ENCODE measurements around the gene SYTL3.
A peak's percentile ranks its signal among the peaks of the same experiment; 100 is the strongest.

The SYTL3 gene

DNA sequence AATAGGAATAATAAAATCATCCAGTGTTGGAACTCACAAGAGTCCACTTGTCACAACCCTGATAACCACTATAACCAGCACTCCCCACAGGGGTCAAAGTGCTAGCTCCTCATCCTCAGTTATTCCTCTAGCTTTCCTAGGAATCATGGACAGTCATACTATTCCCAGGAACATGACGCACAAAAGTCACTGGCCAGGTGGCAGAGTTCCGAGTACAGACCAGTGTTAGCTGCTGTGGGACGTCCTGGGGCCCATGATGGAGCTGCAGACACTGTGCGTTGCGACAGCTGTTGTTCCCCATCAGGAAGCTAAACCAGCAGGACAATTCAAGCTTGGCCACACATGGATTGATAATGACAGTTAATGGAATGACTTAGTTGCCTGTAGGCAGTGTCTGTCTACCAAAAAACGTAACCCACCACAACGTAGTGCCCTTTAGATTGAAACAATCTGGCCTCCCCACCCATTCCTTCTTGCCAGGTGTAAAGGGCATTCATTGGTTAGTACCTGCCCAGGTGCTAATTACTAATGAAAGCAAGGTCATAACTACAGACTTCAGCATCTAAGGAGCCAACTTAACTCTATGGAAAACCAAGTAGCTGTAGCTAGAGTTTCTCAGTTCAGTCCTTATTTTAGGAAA is 151.9 kb downstream of the SYTL3 start:
- no peak for DNase-seq

DNA sequence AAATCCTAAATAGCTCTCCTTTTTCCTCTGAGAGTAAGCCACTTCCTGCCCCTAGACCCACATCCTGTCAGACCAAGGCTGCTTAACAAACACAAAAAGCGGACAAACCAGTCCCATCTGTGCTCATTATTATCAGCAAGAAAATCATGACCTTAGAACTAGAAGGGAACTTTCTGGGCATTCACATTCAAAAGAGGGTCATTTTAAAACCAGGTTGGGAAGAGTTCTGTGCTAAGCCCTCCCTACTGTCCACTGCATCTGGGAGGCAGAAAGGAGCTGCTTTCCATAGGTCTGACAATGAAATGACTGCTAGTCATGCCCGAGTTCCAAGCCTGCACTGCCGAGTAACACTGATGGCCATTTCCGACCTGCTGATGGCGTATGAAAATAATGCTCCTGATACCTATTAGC is 153.9 kb downstream of the SYTL3 start:
- DNase-seq: peak; percentile 56

DNA sequence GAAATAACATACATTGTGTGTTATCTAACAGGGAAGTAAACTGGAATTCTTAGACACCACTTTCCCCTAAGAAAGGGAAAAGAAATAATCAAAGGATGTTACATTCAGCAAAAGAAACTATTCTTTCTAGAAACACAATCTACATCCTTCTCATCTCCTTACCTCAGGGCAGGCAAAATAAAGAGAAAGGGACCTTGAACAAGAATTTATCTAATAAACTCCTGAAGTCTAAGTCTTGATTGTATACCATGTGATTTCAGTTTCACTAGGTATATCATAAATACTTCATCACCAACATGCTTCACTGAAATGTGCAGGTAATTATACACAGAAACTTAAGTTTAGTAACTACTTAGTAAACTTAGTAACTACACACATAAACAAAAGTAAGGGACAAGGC is 154.4 kb downstream of the SYTL3 start:
- DNase-seq: no peak

DNA sequence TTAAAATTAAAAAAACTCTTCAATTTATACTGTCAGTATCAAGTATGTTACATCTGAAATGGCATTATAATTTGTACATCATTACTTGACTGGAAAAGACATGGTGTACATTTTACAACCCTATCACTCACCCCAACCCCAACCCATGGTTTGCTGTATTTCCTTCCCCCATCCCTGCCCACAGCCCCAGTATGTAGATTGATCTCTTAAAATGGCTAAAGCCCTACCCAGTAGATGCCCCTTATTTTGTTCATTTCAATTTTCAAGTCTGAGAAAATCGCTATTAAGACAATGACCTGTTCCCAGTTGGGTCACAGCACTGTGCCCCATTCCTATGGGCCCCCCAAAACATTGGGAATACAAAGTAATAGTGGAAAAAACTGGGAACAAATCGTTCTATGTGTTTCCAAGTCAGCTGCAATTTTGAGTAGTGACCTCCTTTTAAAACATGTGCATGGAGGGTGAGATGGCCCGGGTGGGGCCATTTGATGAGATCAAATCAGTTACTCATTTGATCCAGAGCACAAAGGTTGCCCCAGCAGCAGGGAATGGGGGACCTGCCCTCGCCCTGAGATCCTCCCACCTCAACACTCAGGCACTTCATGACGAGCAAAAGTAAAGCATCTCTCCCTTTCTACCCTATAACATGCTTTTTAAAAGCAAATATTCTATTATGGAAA is 156.0 kb downstream of the SYTL3 start:
- DNase-seq: no peak

DNA sequence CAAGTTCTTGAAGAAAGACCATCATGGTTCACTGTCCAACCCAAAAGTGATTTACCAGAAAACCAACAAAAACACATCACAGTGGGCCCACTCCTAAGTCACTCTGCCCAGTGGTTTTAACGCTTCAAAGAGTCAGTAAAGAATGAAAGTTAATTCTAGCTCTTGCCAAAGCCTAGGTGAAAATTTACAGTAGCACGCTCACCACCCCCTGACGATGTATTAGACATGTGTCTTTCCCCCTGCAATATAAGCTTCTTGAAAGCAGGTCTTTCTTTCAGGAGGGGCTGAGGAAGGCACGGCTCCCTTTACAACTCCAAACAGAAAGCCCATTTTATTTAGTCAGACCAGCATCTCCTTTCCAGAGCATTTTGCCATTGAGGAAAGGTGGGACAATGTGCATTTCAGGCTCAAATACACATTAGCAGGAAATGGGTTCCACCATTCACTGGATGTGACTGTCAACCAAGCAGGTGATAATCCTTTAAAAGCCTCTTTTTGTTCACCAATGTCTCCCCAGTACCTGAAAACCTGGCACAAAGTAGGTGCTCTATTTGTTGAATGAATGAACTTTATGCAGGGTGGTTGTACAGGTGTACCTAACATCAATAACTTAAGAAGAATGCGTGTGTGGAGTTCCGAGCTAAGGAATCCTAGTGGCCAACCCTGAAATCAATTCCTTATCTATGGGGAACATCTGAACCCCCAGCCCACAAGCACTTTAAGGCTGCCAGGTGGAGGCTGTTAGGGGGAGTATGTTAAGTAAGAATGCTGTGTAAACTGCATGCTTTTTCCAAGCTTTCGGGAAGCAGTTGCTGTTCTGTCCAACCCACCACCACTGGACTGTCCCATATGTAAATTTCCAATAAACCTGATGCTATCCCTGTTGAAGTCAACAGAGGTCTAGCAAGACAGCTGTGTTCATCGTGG is 157.9 kb downstream of the SYTL3 start:
- DNase-seq: no peak

DNA sequence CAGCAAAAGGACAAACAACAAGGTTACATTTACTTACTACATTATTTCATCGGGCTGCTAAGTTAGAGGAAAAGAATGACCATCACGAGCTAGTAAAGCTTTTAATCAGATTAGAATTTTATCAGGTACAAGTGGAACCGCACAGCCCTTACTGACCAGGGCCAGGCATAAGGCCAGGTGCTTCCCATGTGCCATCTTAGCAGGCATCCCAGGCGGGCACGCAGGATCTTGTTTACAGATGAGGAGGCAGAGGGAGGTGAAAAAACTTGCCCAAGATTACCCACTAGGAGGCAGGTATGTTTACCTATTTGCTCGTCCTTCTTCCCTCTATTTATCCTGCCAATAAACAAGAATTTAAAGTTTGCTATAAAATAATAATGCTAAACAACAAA is 158.6 kb downstream of the SYTL3 start:
- DNase-seq: no peak

DNA sequence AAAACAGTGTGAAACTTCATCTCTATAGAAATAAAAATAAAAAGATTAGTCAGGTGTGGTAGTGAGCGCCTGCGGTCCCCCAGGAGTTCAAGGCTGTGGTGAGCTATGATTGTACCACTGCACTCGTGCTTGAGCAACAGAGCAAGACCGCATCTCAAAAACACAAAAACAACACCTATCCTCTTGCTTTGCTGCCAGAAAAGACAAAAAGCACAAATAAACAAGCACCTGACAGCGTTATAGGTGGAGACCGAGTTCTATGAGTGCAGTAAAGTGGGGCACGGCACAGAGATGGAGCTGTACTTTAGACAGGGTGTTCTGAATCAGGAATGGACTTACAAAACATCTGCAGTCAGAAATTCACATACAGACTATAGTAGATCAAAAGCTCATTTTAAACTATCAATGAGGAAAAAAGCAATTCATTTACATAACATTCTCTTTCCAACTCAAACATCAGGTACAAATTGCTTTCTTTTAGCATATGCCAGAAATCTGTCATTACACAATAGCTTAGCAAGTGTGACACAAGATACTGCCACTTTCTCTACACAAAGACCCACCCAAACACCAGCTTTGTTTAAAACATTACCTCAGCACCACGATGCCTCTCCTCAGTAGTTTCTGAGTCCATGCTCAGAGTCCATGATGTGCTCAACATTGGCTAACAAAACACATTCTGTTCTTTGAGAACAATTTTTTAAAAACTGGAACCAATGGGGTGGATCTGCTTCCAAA is 159.3 kb downstream of the SYTL3 start:
- no peak for DNase-seq

DNA sequence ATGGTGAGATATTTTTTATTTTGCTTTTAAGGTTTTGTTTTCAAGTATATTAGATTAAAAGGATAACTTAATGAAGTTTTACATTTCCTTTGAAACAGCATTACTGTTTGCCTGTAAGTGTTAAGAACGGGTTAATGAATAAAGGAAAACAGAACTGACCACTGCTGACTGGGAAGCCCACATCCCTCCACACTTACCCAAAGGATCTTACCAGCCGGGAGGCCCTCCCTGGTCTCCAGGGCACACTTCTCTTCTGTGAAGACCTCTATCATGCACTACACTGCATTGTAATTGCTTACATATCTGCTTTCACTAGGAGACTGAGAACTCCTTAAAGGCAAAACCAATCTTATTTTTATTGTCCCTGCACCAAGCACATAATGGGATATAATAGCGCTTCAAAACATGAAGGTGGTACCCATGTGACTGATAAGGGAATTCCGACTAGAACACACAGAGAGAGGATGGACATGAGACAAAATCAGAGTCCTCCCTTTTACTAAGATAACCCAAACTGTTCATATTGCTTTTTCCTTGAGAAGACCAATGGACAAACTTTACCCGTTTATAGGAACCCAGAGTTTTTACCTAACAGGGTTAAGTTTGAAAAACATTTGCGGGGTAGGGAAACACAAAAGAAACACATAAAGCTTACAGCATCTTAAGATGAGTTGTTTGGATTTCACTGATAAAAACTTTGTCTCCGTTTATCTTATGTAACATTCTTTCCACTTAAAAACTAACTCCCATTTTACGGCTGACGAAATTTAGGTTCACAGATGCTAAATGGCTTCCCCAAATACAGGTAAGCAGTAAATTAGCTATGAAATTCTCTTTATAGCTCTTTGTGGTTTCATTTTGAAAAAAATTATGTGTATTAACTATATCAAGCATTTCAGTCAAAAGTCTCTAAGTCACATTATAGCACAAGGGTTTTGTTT is 160.6 kb downstream of the SYTL3 start:
- no peak for DNase-seq

DNA sequence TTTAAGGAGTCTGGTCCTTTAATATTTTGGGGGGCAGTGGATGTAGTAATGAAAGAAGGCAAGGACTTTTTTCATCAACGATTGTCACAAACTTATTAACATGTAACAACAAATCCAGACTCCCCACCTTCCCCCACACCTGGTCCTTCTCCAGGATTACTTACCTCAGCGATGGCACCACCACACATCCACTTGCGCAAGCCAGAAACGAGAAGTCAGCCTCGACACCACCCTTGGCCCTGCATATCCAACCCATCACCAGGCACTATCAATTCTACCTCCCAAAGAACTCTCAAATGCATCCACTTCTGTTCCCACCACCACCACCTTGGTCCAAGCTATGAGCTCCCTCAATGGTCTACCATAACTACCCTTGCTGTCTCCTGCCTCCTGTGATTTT is 162.8 kb downstream of the SYTL3 start:
- no peak for DNase-seq

DNA sequence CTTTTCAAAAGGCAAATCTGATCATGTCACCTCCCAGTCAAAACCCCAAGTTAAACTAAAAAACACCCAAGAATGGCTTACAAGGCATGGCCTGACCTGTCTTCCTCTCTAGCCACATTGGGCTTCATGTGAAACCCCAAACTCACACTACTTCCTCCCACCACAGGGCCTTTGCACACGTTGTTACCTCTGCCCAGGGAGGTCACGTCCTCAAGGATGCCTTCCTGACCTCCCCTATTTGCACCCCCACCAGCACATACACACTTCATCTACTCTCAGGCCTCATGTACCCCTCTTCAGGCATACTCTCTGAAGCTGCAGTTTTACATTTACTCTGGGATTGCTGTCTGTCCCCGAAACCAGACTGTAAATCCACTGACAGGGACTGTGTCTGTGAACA is 163.2 kb downstream of the SYTL3 start:
- no peak for DNase-seq
